ENCODE measurements around the gene ITPRID1. TPM values are rescaled to one million over a fixed set of nuclear protein-coding genes. Genes with fewer than 3 reads are reported as not detected.

The ITPRID1 gene
- total RNA-seq, 1 donor from 2014 or later = not detected

- Histone ChIP-seq H3K4me1 (no peaks in the 10 kb centered on the region), H3K27ac (no peak overlapping the region), H3K27me3 (no peaks in the 10 kb centered on the region), H3K36me3 (no peaks in the 10 kb centered on the region), H3K4me3 (no peak overlapping the region), H3K9me3 (no peaks in the 10 kb centered on the region)
- DNase-seq (ENCODE audit: low spot score in 2 of 2) = no peak
- TF ChIP-seq, protein P1, sequence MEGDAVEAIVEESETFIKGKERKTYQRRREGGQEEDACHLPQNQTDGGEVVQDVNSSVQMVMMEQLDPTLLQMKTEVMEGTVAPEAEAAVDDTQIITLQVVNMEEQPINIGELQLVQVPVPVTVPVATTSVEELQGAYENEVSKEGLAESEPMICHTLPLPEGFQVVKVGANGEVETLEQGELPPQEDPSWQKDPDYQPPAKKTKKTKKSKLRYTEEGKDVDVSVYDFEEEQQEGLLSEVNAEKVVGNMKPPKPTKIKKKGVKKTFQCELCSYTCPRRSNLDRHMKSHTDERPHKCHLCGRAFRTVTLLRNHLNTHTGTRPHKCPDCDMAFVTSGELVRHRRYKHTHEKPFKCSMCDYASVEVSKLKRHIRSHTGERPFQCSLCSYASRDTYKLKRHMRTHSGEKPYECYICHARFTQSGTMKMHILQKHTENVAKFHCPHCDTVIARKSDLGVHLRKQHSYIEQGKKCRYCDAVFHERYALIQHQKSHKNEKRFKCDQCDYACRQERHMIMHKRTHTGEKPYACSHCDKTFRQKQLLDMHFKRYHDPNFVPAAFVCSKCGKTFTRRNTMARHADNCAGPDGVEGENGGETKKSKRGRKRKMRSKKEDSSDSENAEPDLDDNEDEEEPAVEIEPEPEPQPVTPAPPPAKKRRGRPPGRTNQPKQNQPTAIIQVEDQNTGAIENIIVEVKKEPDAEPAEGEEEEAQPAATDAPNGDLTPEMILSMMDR (IDR thresholded peaks at IDR 0.05) = no peak
- intact Hi-C loops (cut with DNase I) = no loop called here
Observed at GRCh38 chr7:31476073-31476745, 37.7 kb upstream of the ITPRID1 start.

GRCh38 chr7:31476941-31477677, 36.8 kb upstream of the ITPRID1 start:
- Histone ChIP-seq H3K27me3 (no peaks in the 10 kb centered on the region), H3K36me3 (no peaks in the 10 kb centered on the region), H3K4me1 (no peaks in the 10 kb centered on the region), H3K4me3 (no peak overlapping the region), H3K27ac (no peak overlapping the region), H3K9me3 (no peaks in the 10 kb centered on the region)
- intact Hi-C loops (cut with DNase I) = no loop called here
- TF ChIP-seq, protein P1 (IDR thresholded peaks at IDR 0.05) = no peak
- no peak for DNase-seq (ENCODE audit: low spot score in 2 of 2)

DNA sequence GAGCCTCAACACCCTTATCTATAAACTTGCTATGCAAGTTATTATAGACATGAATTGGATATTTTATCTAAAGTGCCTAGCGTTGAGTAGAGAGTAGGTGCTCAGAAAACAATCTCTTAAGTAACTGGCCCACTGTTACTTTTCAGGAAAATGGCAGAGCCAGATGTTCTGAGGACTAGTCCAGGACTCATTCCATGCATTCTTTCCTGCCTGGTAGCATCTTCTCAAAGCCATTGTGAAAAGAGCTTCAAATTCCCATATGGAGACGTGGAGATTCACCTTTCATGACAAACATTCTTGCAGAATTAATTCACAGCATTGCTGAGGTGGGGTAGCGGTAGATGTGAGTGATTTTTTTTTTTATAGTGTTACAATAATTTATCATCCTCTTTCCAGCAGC, 35.9 kb upstream of the ITPRID1 start:
- intact Hi-C loops (cut with DNase I) = no loop called here
- TF ChIP-seq, protein P1 (IDR thresholded peaks at IDR 0.05) = no peak
- Histone ChIP-seq H3K36me3 (no peaks in the 10 kb centered on the region), H3K27me3 (no peaks in the 10 kb centered on the region), H3K4me1 (no peaks in the 10 kb centered on the region), H3K9me3 (no peaks in the 10 kb centered on the region), H3K27ac (no peak overlapping the region), H3K4me3 (no peak overlapping the region)
- no peak for DNase-seq (ENCODE audit: low spot score in 2 of 2)

DNA sequence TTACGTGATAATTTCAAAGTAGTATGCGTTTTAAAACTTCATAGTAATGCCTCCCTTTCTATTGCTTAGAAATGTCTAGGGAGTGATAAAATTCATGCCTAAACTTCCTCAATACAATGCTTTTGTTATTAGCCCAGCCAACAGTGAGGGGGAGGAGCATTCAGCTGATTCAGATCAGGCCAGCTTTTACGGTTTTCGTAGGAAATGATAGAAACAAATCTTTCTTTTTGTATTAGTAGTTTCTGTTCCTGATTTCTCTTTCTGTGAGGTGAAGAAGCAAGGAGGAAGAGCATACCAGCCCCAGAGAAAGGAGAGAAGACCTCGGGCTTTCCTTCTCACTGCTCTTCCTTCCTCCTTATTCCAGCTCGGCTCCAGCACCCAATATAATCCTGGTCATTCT, 35.2 kb upstream of the ITPRID1 start:
- intact Hi-C loops (cut with DNase I) = no loop called here
- no peaks in the 10 kb centered on the region for H3K9me3 ChIP-seq
- no peak for DNase-seq (ENCODE audit: low spot score in 2 of 2)
- no peak overlapping the region for H3K4me3 ChIP-seq
- no peaks in the 10 kb centered on the region for H3K36me3 ChIP-seq
- H3K27me3 ChIP-seq = no peaks in the 10 kb centered on the region
- H3K27ac ChIP-seq = no peak overlapping the region
- TF ChIP-seq, protein P1 (IDR thresholded peaks at IDR 0.05) = no peak
- no peaks in the 10 kb centered on the region for H3K4me1 ChIP-seq

- H3K36me3 ChIP-seq = no peaks in the 10 kb centered on the region
- no peaks in the 10 kb centered on the region for H3K4me1 ChIP-seq
- no peak for DNase-seq (ENCODE audit: low spot score in 2 of 2)
- intact Hi-C loops (cut with DNase I) = no loop called here
- H3K27me3 ChIP-seq = no peaks in the 10 kb centered on the region
- H3K9me3 ChIP-seq = no peaks in the 10 kb centered on the region
- H3K27ac ChIP-seq = no peak overlapping the region
- TF ChIP-seq, protein P1 (IDR thresholded peaks at IDR 0.05) = no peak
- no peak overlapping the region for H3K4me3 ChIP-seq
Observed at GRCh38 chr7:31487071-31487470, 26.8 kb upstream of the ITPRID1 start.

All from ascending aorta (tissue), 2 donors.